HG03039 (cell line): ENCODE data around the gene NR3C2.

Source experiments
- ATAC-seq: cut with Tn5 transposase; IDR thresholded peaks from one replicate; pipeline ENCODE4 v1.9.1; 2021; ENCODE audit warnings: mild to moderate bottlenecking, moderate library complexity; ENCODE audit not compliant: unreplicated experiment

Gene NR3C2

GRCh38 chr4:148373093-148373492, 69.1 kb downstream of the NR3C2 start:
- no peak for ATAC-seq

DNA sequence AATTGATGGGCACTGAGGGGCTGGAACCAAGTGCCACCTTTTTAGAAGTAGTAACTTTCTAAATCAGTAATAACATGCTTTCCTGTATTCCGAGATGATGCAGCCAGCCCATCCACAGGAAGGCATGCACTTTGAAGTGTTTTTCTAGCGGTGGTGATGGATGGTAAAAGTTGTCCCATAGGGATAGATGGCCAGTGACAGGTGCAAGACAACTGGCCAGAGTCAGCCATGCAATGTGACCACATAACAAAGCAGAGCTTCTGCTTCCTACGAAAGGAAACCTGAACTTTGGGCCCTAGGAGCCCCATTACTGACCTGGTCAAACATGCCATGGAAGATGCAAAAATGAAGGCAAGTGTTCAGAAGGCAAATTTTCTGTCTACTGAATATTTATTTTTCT, 72.3 kb downstream of the NR3C2 start:
- ATAC-seq = no peak

GRCh38 chr4:148367756-148368155, 74.5 kb downstream of the NR3C2 start:
- no peak for ATAC-seq

- ATAC-seq = no peak
These were observed 76.0 kb downstream of the NR3C2 start for GRCh38 chr4:148366251-148366650.

- no peak for ATAC-seq
These were observed 77.7 kb downstream of the NR3C2 start for GRCh38 chr4:148364525-148364924.

GRCh38 chr4:148359769-148360168, 82.4 kb downstream of the NR3C2 start:
- no peak for ATAC-seq

GRCh38 chr4:148355442-148356123, 86.6 kb downstream of the NR3C2 start:
- no peak for ATAC-seq

DNA sequence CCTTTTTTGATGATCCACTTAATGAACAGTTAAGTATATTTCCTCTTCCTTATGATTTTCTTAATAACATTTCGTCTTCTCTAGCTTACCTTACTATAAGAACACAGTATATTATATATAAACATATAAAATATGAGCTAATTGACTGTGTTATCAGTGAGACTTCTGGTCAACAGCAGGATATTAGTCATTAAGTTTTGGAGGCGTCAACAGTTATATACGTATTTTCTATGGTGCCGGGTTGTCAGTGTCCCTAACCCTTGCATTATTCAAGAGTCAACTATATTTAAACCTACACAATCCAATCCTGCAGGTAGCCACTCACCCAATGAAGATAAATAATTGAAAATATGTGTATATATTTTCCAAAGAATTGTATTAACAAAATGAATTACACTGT, 88.0 kb downstream of the NR3C2 start:
- ATAC-seq = no peak

GRCh38 chr4:148353571-148353970, 88.6 kb downstream of the NR3C2 start:
- no peak for ATAC-seq

GRCh38 chr4:148349153-148349552, 93.1 kb downstream of the NR3C2 start:
- ATAC-seq = no peak

- ATAC-seq = no peak
These were observed 95.6 kb downstream of the NR3C2 start for GRCh38 chr4:148346657-148347056.

DNA sequence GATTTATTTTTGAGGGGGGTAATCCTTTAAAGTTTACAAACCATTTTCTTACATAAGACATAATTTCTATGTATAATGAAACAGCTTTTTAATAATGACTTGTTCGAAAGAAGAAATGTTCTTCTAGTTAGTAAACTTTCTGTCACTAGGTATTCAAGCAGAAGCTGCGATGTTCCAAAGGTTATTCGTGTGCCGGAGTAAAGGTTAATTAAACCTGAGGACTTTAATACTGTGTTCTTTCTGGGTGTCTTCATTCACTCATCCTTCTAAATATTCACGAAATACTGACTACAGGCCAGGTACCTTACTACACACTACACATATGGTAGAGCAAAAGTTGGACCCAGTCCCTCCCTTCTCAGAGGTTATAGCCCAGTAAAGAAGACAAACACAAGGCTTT, 96.7 kb downstream of the NR3C2 start:
- ATAC-seq = no peak

DNA sequence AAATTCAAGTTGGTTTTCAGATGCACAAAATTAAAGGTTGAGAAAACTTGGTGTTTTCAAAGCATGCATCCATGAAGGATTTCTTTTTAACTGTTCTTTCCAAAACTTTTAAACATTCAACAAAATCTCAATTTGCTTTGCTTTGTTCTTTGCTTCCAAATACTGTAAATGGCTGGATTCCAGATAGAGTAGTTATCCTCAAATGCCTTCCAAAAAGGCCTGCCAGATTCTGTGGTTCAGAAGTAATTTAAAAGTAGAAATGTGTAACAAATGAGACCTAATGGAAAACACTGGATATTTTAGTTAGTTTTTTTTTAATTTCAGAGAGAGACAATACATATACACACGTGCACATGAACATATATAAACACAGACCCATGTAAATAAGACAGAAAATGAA, 97.3 kb downstream of the NR3C2 start:
- no peak for ATAC-seq

DNA sequence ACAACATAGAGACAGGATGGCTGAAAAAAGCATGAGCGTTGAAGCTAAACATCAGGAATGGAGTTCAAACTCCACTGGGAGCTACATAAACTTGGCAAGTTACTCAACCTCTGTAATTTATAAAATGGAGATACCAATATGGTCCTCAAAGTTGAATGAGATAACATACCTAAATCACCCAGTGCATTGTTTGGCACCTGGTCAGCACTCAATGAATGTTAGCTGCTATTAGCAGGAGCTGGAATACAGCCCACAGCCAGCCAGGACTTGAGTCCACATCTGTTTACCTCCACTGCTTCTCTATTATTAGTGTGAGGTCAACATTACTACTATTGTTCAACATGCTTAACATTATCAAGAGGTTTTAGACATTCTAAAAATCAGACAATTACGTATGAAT, 97.9 kb downstream of the NR3C2 start:
- ATAC-seq = no peak

- no peak for ATAC-seq
These were observed 100.0 kb downstream of the NR3C2 start for GRCh38 chr4:148341980-148342800.

GRCh38 chr4:148335133-148335532, 107.1 kb downstream of the NR3C2 start:
- ATAC-seq = no peak

DNA sequence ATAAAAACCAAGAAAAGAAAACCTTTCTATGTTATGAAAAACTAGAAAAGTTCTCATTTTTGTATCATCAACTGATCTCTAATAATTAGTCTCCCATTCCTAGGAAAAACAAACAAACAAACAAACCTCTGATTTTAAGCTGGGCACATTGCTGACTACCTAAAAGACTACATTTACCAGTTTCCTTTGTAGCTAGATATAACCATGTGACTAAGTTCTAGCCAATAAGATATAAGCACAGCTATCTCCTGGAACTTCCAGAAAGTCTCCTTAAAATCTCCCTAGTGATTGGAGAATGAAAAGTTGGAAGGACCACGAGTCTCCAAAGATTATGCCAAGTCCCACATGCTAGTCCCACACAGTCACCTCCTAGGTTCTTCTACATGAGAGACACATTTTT, 108.9 kb downstream of the NR3C2 start:
- no peak for ATAC-seq

GRCh38 chr4:148332486-148332885, 109.7 kb downstream of the NR3C2 start:
- no peak for ATAC-seq

DNA sequence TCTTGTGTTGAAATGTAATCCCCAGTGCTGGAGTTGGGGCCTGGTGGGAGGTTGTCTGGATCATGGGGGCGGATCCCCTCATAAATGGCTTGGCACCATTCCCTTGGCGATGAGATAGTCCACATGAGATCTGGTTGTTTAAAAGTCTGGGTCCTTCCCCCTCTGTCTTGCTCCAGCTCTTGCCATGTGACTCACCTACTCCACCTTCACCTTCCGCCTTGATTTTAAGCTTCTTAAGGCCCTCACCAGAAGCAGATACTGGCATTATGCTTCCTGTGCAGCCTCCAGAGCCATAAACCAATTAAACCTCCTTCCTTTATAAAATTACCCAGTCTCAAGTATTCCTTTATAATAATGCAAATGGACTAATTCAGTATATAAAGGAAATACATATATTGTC, 111.5 kb downstream of the NR3C2 start:
- no peak for ATAC-seq

- ATAC-seq = no peak
These were observed 112.1 kb downstream of the NR3C2 start for GRCh38 chr4:148330161-148330560.

DNA sequence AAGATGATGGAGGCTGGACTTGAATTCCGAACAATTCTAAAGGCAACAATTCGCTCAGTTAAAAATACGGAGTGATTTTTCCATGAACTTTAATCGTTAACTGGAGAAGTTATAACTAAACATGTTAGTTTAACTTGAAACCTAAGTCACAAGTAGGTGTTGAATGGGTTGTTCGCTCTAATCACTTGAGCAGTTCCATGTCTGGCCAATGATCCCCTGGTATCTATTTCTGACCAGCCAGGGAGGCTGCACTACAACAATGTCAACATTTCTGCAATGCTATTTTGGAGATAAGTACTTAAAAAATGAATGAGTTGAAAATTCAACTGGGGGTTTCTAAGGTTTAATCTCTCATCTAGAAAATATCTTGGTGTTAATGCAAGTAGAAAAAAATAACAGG, 112.5 kb downstream of the NR3C2 start:
- no peak for ATAC-seq

GRCh38 chr4:148327683-148328082, 114.5 kb downstream of the NR3C2 start:
- no peak for ATAC-seq
